Mesendoderm (in vitro differentiated cells): Measurements from ENCODE around the gene FKBP15.

Experiments used
- DNase-seq: peaks from one replicate; pipeline ENCODE4 v3.0.0; 2013
- H2AK5ac ChIP-seq: 2 replicates; pipeline ENCODE4 v1.6.1; 2013; ENCODE audit warnings: low read length, inconsistent platforms
- H2BK120ac ChIP-seq: 2 replicates; pipeline ENCODE4 v1.6.1; 2013; ENCODE audit warnings: low read depth, mild to moderate bottlenecking, low read length, moderate library complexity, mixed read lengths
- H2BK15ac ChIP-seq: replicated peaks from 2 replicates; pipeline ENCODE4 v1.6.1; 2013; ENCODE audit warnings: low read depth, mild to moderate bottlenecking, moderate library complexity
- H2BK5ac ChIP-seq: 2 replicates; pipeline ENCODE4 v1.6.1; 2013; ENCODE audit warnings: low read length, inconsistent platforms
- H3K18ac ChIP-seq: 2 replicates; pipeline ENCODE4 v1.6.1; 2013; ENCODE audit warnings: mild to moderate bottlenecking, low read length, mixed read lengths
- H3K23ac ChIP-seq: one replicate; pipeline ENCODE4 v1.6.1; 2013; ENCODE audit warnings: low read length
- H3K27ac ChIP-seq: 2 replicates; pipeline ENCODE4 v1.5.1; 2013; ENCODE audit warnings: low read depth, mild to moderate bottlenecking, inconsistent platforms, low read length, moderate library complexity
- H3K27me3 ChIP-seq: 2 replicates; pipeline ENCODE4 v1.6.1; 2013; ENCODE audit warnings: low read length, control low read depth, mild to moderate bottlenecking, inconsistent platforms; ENCODE audit not compliant: insufficient read depth, poor library complexity
- H3K36me3 ChIP-seq: 2 replicates; pipeline ENCODE4 v1.6.1; 2013; ENCODE audit warnings: low read length, inconsistent platforms; ENCODE audit not compliant: control insufficient read depth, insufficient read depth
- H3K4ac ChIP-seq: one replicate; pipeline ENCODE4 v1.6.1; 2013; ENCODE audit warnings: low read depth, mild to moderate bottlenecking, low read length, moderate library complexity
- H3K4me1 ChIP-seq: 2 replicates; pipeline ENCODE4 v1.6.1; 2013; ENCODE audit warnings: low read depth, low read length, inconsistent platforms; ENCODE audit not compliant: control insufficient read depth
- H3K4me2 ChIP-seq: 2 replicates; pipeline ENCODE4 v1.6.1; 2013; ENCODE audit warnings: low read length
- H3K4me3 ChIP-seq: 2 replicates; pipeline ENCODE4 v1.5.1; 2013; ENCODE audit warnings: mild to moderate bottlenecking, low read length
- H3K56ac ChIP-seq: one replicate; pipeline ENCODE4 v1.6.1; 2013; ENCODE audit warnings: low read length
- H3K79me1 ChIP-seq: 2 replicates; pipeline ENCODE4 v1.6.1; 2013; ENCODE audit warnings: low read length, inconsistent platforms
- H3K79me2 ChIP-seq: 2 replicates; pipeline ENCODE4 v1.6.1; 2013; ENCODE audit warnings: mild to moderate bottlenecking, low read length; ENCODE audit not compliant: control insufficient read depth, insufficient read depth
- H3K9ac ChIP-seq: 2 replicates; pipeline ENCODE4 v1.6.1; 2013; ENCODE audit warnings: low read length, inconsistent platforms
- H4K5ac ChIP-seq: one replicate; pipeline ENCODE4 v1.6.1; 2013; ENCODE audit warnings: low read length
- H4K8ac ChIP-seq: one replicate; pipeline ENCODE4 v1.6.1; 2013; ENCODE audit warnings: low read depth, mild to moderate bottlenecking, control low read depth, low read length, moderate library complexity
- WGBS: extraction: QIAGEN DNeasy Blood & Tissue Kit; methylation state at CpG from one replicate; pipeline ENCODE4 v1.1.7; 2013; ENCODE audit warnings: low lambda C conversion rate, missing lambda C conversion rate; ENCODE audit not compliant: insufficient coverage; ENCODE audit errors: extremely low coverage; 5-methylcytosine and 5-hydroxymethylcytosine counted together

The FKBP15 gene

GRCh38 chr9:113266174-113266573 is 45.1 kb upstream of the FKBP15 start:
- H3K27ac ChIP-seq: no peak overlapping the region
- no peaks in the 10 kb centered on the region for H3K27me3 ChIP-seq

GRCh38 chr9:113261917-113262671 is 41.0 kb upstream of the FKBP15 start:
- H3K36me3 ChIP-seq: peaks cover 1% of the 10 kb centered on the region

More at GRCh38 chr9:113266174-113266573, 45.1 kb upstream of the FKBP15 start:
- Histone ChIP-seq H3K9ac (no peak overlapping the region), H2BK15ac (no peak overlapping the region), H3K36me3 (no peaks in the 10 kb centered on the region), H3K18ac (no peak overlapping the region), H2BK5ac (no peak overlapping the region), H3K4me1 (no peaks in the 10 kb centered on the region), H3K79me2 (no peaks in the 10 kb centered on the region), H3K4me3 (no peak overlapping the region), H3K56ac (no peak overlapping the region), H3K4ac (no peak overlapping the region), H4K8ac (no peak overlapping the region), H3K79me1 (no peaks in the 10 kb centered on the region), H2BK120ac (no peak overlapping the region), H3K23ac (no peak overlapping the region), H4K5ac (no peak overlapping the region), H3K4me2 (no peak overlapping the region), H2AK5ac (no peak overlapping the region)
- DNase-seq: no peak
- no CpG with 5 or more reads among the region's 3 CpGs for WGBS

GRCh38 chr9:113258282-113258681 is 37.2 kb upstream of the FKBP15 start:
- peaks cover 1% of the 10 kb centered on the region for H3K36me3 ChIP-seq

More at GRCh38 chr9:113261917-113262671, 41.0 kb upstream of the FKBP15 start:
- Histone ChIP-seq H3K23ac (no peak overlapping the region), H3K27me3 (no peaks in the 10 kb centered on the region), H3K27ac (no peak overlapping the region), H3K4me2 (no peak overlapping the region), H3K9ac (no peak overlapping the region), H3K4ac (no peak overlapping the region), H3K4me1 (no peaks in the 10 kb centered on the region), H3K79me2 (no peaks in the 10 kb centered on the region), H3K4me3 (no peak overlapping the region), H2BK15ac (no peak overlapping the region), H2BK5ac (no peak overlapping the region), H3K56ac (no peak overlapping the region), H2BK120ac (no peak overlapping the region), H2AK5ac (no peak overlapping the region), H3K79me1 (no peaks in the 10 kb centered on the region), H4K5ac (no peak overlapping the region), H4K8ac (no peak overlapping the region), H3K18ac (no peak overlapping the region)
- no peak for DNase-seq
- WGBS: no CpG with 5 or more reads among the region's 1 CpG

DNA sequence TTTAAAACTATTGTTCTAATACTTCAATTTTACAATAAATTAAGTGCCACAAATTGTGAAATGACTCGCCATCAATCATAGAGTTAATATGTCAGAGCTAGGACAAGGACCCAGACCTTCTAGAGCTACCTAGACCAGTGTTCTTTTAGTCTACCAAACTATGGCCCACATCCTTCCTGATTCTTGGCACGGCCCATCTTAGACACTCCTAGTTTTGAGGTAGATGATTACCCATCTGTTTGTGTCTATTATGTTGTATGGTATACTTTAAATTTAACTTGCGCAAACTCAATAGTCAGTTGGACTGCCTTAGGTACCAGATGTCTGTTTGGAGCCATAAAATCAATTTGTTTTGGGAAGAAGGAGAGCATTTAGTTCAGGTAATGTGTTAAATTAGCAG is 36.8 kb upstream of the FKBP15 start:
- no peak overlapping the region for H2BK15ac ChIP-seq
- H3K79me1 ChIP-seq: no peaks in the 10 kb centered on the region
- no peak overlapping the region for H3K56ac ChIP-seq
- H2BK120ac ChIP-seq: no peak overlapping the region
- H4K5ac ChIP-seq: no peak overlapping the region
- peaks cover 1% of the 10 kb centered on the region for H3K36me3 ChIP-seq
- no peak overlapping the region for H3K9ac ChIP-seq
- H3K4me3 ChIP-seq: no peak overlapping the region
- no CpG with 5 or more reads among the region's 3 CpGs for WGBS
- no peak overlapping the region for H3K4me2 ChIP-seq
- no peak overlapping the region for H3K27ac ChIP-seq
- no peaks in the 10 kb centered on the region for H3K27me3 ChIP-seq
- H3K4ac ChIP-seq: no peak overlapping the region
- no peaks in the 10 kb centered on the region for H3K4me1 ChIP-seq
- no peak overlapping the region for H4K8ac ChIP-seq
- H2BK5ac ChIP-seq: no peak overlapping the region
- DNase-seq: no peak
- no peak overlapping the region for H3K18ac ChIP-seq
- H3K79me2 ChIP-seq: no peaks in the 10 kb centered on the region
- H3K23ac ChIP-seq: no peak overlapping the region
- H2AK5ac ChIP-seq: no peak overlapping the region

More at GRCh38 chr9:113258282-113258681, 37.2 kb upstream of the FKBP15 start:
- no peaks in the 10 kb centered on the region for H3K27me3 ChIP-seq
- no peak overlapping the region for H2BK15ac ChIP-seq
- no peak overlapping the region for H3K23ac ChIP-seq
- H3K4ac ChIP-seq: no peak overlapping the region
- H3K79me2 ChIP-seq: no peaks in the 10 kb centered on the region
- no peaks in the 10 kb centered on the region for H3K4me1 ChIP-seq
- H3K79me1 ChIP-seq: no peaks in the 10 kb centered on the region
- H3K4me3 ChIP-seq: no peak overlapping the region
- H4K5ac ChIP-seq: no peak overlapping the region
- H3K9ac ChIP-seq: no peak overlapping the region
- no peak for DNase-seq
- H3K18ac ChIP-seq: no peak overlapping the region
- no peak overlapping the region for H3K27ac ChIP-seq
- no peak overlapping the region for H2BK120ac ChIP-seq
- no peak overlapping the region for H2AK5ac ChIP-seq
- no peak overlapping the region for H3K4me2 ChIP-seq
- H3K56ac ChIP-seq: no peak overlapping the region
- WGBS: no CpG with 5 or more reads among the region's 1 CpG
- H2BK5ac ChIP-seq: no peak overlapping the region
- no peak overlapping the region for H4K8ac ChIP-seq

- no peak overlapping the region for H2BK5ac ChIP-seq
- no peak overlapping the region for H3K9ac ChIP-seq
- no peak overlapping the region for H2AK5ac ChIP-seq
- H3K18ac ChIP-seq: no peak overlapping the region
- H2BK15ac ChIP-seq: no peak overlapping the region
- H3K4me3 ChIP-seq: no peak overlapping the region
- H3K36me3 ChIP-seq: peaks cover 1% of the 10 kb centered on the region
- no CpG with 5 or more reads among the region's 6 CpGs for WGBS
- H3K23ac ChIP-seq: no peak overlapping the region
- no peaks in the 10 kb centered on the region for H3K79me2 ChIP-seq
- no peak overlapping the region for H3K56ac ChIP-seq
- H4K8ac ChIP-seq: no peak overlapping the region
- no peak overlapping the region for H3K4me2 ChIP-seq
- no peaks in the 10 kb centered on the region for H3K4me1 ChIP-seq
- H3K79me1 ChIP-seq: no peaks in the 10 kb centered on the region
- no peaks in the 10 kb centered on the region for H3K27me3 ChIP-seq
- H3K27ac ChIP-seq: no peak overlapping the region
- DNase-seq: no peak
- no peak overlapping the region for H2BK120ac ChIP-seq
- no peak overlapping the region for H4K5ac ChIP-seq
- no peak overlapping the region for H3K4ac ChIP-seq
Observed at GRCh38 chr9:113255438-113255837, 34.4 kb upstream of the FKBP15 start.

DNA sequence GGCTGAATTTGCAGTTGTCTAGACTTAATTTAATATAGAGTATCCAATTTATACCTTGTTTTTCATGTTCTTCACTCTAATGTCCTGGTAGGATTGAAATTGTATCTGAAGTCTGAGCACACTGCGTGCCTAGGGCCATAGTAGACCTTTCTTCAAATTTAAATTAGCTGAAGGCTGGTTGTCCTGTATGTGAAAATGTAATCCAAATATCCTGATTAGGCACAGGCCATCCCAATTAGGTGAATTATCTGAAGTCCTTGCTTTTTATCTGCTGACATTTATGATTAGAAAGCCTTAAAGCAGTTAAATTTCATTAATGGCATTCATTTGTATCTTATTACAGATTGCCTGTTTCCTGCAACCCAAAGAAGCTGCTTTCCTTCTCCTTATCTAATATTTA is 33.9 kb upstream of the FKBP15 start:
- Histone ChIP-seq H3K18ac (no peak overlapping the region), H2AK5ac (no peak overlapping the region), H3K9ac (no peak overlapping the region), H3K27me3 (no peaks in the 10 kb centered on the region), H3K4me3 (no peak overlapping the region), H2BK15ac (no peak overlapping the region), H3K79me1 (no peaks in the 10 kb centered on the region), H3K27ac (no peak overlapping the region), H2BK5ac (no peak overlapping the region), H3K4me2 (no peak overlapping the region), H4K8ac (no peak overlapping the region), H3K23ac (no peak overlapping the region), H2BK120ac (no peak overlapping the region), H3K4me1 (no peaks in the 10 kb centered on the region), H3K56ac (no peak overlapping the region), H3K79me2 (no peaks in the 10 kb centered on the region), H4K5ac (no peak overlapping the region), H3K36me3 (peaks cover 1% of the 10 kb centered on the region), H3K4ac (no peak overlapping the region)
- no CpG with 5 or more reads among the region's 1 CpG for WGBS
- DNase-seq: no peak
